ENCODE measurements around the gene ZNF283. TPM values are rescaled to one million over a fixed set of nuclear protein-coding genes. Genes with fewer than 3 reads are reported as not detected.
A peak's percentile ranks its signal among the peaks of the same experiment; 100 is the strongest.

The ZNF283 gene
- polyA plus RNA-seq, 3 donors: 0.80 to 2.5 (median 2.0) TPM

- Histone ChIP-seq H3K27me3 (ENCODE audit: control insufficient read depth in 2 of 2, insufficient read depth in 2 of 2, low read length in 2 of 2) (no peaks in the 10 kb centered on the region), H3K4me3 (replicated peaks in 1 of 3; ENCODE audit: low read depth in 2 of 3, low read length in 3 of 3) (peak overlapping the region in 1 of 3 experiments; percentile 55), H3K27ac (ENCODE audit: low read depth in 1 of 2, low read length in 2 of 2) (peak overlapping the region; percentile 14 to 83), H3K4me1 (ENCODE audit: control insufficient read depth in 1 of 2, insufficient read depth in 2 of 2, low read length in 2 of 2) (peaks cover 27 to 44% of the 10 kb centered on the region in 2 donors), H3K9ac (ENCODE audit: insufficient read depth, low read length, poor library complexity, severe bottlenecking) (peak overlapping the region; percentile 54), H3K79me2 (ENCODE audit: insufficient read depth, low read length) (peaks cover 22% of the 10 kb centered on the region), H4K20me1 (ENCODE audit: insufficient read depth, low read length) (no peaks in the 10 kb centered on the region), H2AFZ (ENCODE audit: insufficient read depth, low read depth, low read length, poor library complexity, severe bottlenecking) (peak overlapping the region; percentile 76), H3K36me3 (replicated peaks in 1 of 2; ENCODE audit: control insufficient read depth in 1 of 2, insufficient read depth in 2 of 2, low read length in 2 of 2) (no peaks in the 10 kb centered on the region), H3K4me2 (replicated peaks; ENCODE audit: extremely low read depth, low read length, poor library complexity, severe bottlenecking) (peak overlapping the region; percentile 67), H3K9me3 (replicated peaks in 1 of 2; ENCODE audit: control insufficient read depth in 1 of 2, insufficient read depth in 1 of 2, low read length in 2 of 2) (no peaks in the 10 kb centered on the region)
- peaks cover 0 to 5% (median 3%) of the 10 kb centered on the region in 3 donors for H3K27me3 Mint-ChIP-seq (ENCODE audit: low read depth in 3 of 3)
- intact Hi-C loops (cut with micrococcal nuclease): loop anchor here (1.0 to 10.0 kb wide), 5 partner anchors 16 to 120 kb away; no protein-coding TSS in a partner anchor
- TF ChIP-seq, protein P1, sequence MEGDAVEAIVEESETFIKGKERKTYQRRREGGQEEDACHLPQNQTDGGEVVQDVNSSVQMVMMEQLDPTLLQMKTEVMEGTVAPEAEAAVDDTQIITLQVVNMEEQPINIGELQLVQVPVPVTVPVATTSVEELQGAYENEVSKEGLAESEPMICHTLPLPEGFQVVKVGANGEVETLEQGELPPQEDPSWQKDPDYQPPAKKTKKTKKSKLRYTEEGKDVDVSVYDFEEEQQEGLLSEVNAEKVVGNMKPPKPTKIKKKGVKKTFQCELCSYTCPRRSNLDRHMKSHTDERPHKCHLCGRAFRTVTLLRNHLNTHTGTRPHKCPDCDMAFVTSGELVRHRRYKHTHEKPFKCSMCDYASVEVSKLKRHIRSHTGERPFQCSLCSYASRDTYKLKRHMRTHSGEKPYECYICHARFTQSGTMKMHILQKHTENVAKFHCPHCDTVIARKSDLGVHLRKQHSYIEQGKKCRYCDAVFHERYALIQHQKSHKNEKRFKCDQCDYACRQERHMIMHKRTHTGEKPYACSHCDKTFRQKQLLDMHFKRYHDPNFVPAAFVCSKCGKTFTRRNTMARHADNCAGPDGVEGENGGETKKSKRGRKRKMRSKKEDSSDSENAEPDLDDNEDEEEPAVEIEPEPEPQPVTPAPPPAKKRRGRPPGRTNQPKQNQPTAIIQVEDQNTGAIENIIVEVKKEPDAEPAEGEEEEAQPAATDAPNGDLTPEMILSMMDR (IDR thresholded peaks at IDR 0.05): peak; percentile 99
- H3K9me3 Mint-ChIP-seq: peaks cover 0 to 1% (median 0%) of the 10 kb centered on the region in 7 donors
- DNase-seq: peak; percentile 71 to 89 (median 81)
- WGBS (ENCODE audit: insufficient coverage): 29% methylated on average over 8 of the region's 10 CpGs
- H3K36me3 Mint-ChIP-seq: no peaks in the 10 kb centered on the region
- H3K4me1 Mint-ChIP-seq: peaks cover 44% of the 10 kb centered on the region
- H3K27ac Mint-ChIP-seq: peak overlapping the region; percentile 26 to 95 (median 81)
- peak overlapping the region; percentile 27 to 82 for H3K4me3 Mint-ChIP-seq
These were observed 41.9 kb upstream of the ZNF283 start for GRCh38 chr19:43784981-43785808.

DNA sequence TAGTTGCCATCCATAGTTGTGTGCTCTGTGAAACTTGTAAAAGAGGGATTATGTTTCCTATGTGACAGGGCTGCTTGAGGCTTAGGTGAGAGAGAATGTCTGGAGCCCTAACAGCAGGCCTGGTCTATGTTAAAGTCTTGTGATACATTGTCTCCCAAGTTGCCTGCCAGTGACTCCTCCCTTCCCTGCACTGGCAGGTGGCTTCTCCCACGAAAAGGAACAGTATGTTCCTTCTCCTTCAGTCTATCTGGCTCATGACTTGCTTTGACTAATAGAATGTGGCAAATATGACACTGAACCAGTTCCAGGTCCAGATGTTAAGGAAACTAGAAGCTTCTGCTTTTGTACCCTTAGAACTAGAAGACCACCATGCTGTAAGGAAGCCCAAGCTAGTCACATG lies 40.5 kb upstream of the ZNF283 start:
- TF ChIP-seq, protein P1 (IDR thresholded peaks at IDR 0.05): no peak
- no peak for DNase-seq
- Histone ChIP-seq H3K79me2 (ENCODE audit: insufficient read depth, low read length) (peaks cover 7% of the 10 kb centered on the region), H3K4me1 (ENCODE audit: control insufficient read depth in 1 of 2, insufficient read depth in 2 of 2, low read length in 2 of 2) (peaks cover 16 to 29% of the 10 kb centered on the region in 2 donors), H4K20me1 (ENCODE audit: insufficient read depth, low read length) (no peaks in the 10 kb centered on the region), H3K27ac (ENCODE audit: low read depth in 1 of 2, low read length in 2 of 2) (no peak overlapping the region), H3K27me3 (ENCODE audit: control insufficient read depth in 2 of 2, insufficient read depth in 2 of 2, low read length in 2 of 2) (no peaks in the 10 kb centered on the region), H3K9ac (ENCODE audit: insufficient read depth, low read length, poor library complexity, severe bottlenecking) (no peak overlapping the region), H3K4me3 (replicated peaks in 1 of 3; ENCODE audit: low read depth in 2 of 3, low read length in 3 of 3) (no peak overlapping the region), H2AFZ (ENCODE audit: insufficient read depth, low read depth, low read length, poor library complexity, severe bottlenecking) (no peak overlapping the region), H3K4me2 (replicated peaks; ENCODE audit: extremely low read depth, low read length, poor library complexity, severe bottlenecking) (no peak overlapping the region), H3K36me3 (replicated peaks in 1 of 2; ENCODE audit: control insufficient read depth in 1 of 2, insufficient read depth in 2 of 2, low read length in 2 of 2) (no peaks in the 10 kb centered on the region), H3K9me3 (replicated peaks in 1 of 2; ENCODE audit: control insufficient read depth in 1 of 2, insufficient read depth in 1 of 2, low read length in 2 of 2) (no peaks in the 10 kb centered on the region)
- H3K27ac Mint-ChIP-seq: peak overlapping the region in 1 of 7 donors; percentile 35
- H3K36me3 Mint-ChIP-seq: no peaks in the 10 kb centered on the region
- H3K9me3 Mint-ChIP-seq: peaks cover 0 to 2% (median 0%) of the 10 kb centered on the region in 7 donors
- intact Hi-C loops (cut with micrococcal nuclease): loop anchor here in 1 of 2 donors (10.0 kb wide), 1 partner anchor 122 kb away; no protein-coding TSS in a partner anchor
- H3K4me3 Mint-ChIP-seq: no peak overlapping the region
- WGBS (ENCODE audit: insufficient coverage): no CpG with 5 or more reads among the region's 1 CpG
- H3K27me3 Mint-ChIP-seq (ENCODE audit: low read depth in 3 of 3): peaks cover 0 to 9% (median 7%) of the 10 kb centered on the region in 3 donors
- H3K4me1 Mint-ChIP-seq: peaks cover 31% of the 10 kb centered on the region
